GM18873 (cell line): ENCODE data around the gene MPHOSPH10.
"Not testable (repeated sequence)": the region's sequence is repeated elsewhere in the genome, so short reads cannot be mapped to it uniquely, and the experiment has no call there.

ENCODE experiments used
- ATAC-seq: cut with Tn5 transposase; IDR thresholded peaks from one replicate; pipeline ENCODE4 v1.9.1; 2021; ENCODE audit warnings: mild to moderate bottlenecking, moderate library complexity, moderate number of reproducible peaks; ENCODE audit not compliant: unreplicated experiment, low FRiP score

MPHOSPH10 gene, protein sequence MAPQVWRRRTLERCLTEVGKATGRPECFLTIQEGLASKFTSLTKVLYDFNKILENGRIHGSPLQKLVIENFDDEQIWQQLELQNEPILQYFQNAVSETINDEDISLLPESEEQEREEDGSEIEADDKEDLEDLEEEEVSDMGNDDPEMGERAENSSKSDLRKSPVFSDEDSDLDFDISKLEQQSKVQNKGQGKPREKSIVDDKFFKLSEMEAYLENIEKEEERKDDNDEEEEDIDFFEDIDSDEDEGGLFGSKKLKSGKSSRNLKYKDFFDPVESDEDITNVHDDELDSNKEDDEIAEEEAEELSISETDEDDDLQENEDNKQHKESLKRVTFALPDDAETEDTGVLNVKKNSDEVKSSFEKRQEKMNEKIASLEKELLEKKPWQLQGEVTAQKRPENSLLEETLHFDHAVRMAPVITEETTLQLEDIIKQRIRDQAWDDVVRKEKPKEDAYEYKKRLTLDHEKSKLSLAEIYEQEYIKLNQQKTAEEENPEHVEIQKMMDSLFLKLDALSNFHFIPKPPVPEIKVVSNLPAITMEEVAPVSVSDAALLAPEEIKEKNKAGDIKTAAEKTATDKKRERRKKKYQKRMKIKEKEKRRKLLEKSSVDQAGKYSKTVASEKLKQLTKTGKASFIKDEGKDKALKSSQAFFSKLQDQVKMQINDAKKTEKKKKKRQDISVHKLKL

DNA sequence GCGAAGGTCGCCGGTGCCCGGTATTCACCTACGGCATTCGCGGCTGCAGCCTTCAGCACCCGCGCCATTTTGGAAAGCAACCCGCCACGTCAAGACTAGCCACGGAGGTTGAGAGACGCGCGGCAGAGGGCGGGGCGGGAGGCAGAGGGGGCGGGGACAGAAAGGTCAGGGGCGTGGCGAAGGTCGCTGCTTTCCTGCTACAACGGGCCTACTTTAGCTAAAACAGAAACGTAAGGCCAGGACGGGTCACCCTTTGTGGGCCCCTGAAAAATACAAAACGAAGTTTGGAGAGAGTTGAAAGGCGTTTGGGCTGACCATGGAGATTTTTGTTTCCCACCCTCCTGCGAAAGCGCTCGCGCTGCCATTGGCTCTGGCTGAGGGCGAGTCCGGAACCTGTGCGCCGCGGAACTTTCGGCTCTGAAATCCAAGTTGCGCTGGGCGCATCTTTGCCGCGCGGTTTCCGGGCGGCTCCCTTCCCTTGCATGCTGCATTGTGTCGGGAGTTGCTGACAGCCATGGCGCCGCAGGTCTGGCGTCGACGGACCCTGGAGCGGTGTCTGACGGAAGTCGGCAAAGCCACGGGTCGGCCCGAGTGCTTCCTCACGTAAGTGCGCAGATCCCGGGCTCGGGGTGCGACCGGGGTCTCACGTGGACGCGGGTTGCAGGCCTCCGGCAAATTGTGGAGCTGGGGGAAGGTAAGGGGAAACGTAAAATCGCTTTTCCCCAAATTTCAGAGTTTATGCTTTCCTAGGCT is at the start of gene MPHOSPH10, which contains the start of gene MCEE:
MPHOSPH10 (plus strand) TSS at position 483 of the 753 bp plus-strand sequence; CDS start at position 515, 32 bp downstream.
MCEE (minus strand) TSS at position 78 of the 753 bp plus-strand sequence; CDS start at position 68, 10 bp downstream.
- peak; percentile 88 for ATAC-seq

DNA sequence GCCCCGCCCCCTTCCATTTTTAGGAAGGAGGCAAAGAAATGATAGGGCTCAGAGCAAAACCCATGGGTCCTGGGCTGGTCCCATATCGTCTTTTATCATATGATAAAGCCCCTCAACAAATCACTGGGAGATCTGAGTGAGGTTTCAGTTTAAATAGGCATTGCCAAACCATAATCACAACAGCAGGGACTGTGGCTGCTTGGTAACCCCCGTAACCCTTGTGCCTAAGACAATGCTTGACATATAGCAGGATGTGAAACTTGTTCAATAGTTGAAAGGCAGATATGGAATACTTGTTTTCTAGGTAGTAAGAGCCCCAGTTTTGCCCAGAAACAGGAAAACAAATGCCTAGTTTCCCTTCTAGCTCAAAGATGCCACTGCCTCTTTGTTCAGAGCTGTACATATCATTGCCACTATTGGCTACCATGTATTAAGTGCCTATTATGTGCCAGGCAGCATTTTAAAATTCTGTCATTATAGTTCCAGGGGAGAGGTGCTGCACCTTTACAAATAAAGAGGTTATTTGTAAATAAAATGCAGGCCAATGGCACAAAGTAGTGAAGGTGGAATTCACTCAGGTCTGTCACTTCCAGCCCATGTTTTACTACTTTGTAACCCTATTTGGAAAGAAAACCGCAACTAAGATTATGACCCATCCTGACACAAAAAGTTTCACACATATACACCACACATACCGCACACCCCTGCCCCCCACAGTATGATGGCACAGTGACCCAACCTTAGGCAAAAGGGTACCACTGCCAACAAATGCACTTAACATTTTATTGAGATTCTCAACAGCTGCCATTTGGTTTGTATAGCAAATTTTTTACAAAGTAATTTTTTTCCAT is 47.8 kb upstream of the MPHOSPH10 start:
- ATAC-seq, result no peak

DNA sequence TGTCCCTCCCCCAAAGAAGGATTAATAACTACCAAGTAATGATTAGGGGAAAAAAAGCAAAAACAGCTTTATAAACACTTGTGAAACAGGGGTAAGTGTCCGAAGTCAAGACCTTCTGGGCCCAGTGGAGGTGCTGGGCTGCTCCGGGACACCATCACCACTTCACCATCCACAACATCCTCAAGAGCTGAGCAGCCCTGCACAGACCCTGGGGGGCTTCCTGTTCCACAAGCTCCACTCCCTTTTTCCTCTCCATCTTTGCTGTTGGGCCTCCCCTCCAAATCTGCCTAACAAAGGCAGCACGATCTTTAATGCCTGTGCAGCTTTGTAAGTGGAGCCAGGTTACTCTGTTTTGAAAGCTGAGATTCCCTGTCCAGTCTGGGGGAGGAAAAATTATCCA is 47.1 kb upstream of the MPHOSPH10 start:
- not testable (repeated sequence) for ATAC-seq

DNA sequence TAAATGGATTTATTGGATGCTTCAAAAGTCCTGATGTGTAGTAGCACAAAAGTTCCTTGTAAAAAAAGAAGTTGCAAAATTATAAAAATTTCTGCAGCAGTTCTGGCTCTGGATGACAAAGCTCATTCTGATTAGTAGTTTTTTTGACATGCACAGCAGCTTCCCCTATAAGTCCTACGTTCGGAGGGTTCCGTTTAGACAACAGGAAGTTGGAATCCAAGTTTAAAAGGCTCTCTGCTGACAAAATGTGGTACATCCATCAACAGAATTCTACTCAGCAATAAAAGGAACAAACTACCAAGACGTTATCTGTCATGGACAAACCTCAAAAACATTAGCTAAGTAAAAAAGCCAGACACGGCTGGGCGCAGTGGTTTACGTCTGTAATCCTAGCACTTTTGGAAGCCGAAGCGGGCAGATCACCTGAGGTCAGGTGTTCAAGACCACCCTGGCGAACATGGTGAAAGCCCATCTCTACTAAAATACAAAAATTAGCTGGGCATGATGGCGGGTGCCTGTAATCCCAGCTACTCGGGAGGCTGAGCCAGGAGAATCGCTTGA is 46.6 kb upstream of the MPHOSPH10 start:
- not testable (repeated sequence) for ATAC-seq

DNA sequence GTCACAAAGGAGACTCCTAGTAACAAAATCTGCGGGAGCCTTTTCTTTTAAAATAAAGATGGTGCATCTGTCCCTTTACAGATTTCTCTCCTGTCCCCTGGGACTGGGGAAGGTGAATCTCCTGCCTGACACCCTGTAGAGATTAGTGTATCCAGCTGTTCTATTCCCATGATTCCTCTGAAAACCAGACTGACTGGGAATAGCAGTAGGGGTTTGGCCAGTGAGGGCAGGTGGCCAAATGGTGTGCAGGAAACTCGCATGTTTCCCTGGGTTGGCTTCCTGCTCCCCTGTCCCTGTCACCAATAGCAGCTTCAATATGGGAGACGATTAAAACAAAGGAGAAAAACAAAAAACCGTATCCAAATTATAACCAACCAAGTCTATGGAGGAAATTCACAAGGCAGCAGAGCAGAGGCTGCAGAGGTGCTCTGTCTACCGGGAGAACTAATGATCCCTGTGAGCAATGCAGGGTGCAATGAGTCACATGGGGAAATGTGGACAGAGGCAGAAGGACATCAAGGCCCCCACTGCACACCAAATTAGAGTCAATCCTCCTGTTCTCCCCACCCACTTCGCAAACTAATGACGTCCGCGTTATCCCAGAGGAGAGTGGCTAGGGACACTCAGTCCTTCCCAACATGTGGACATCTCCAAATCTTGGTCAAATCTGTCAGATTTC is 45.0 kb upstream of the MPHOSPH10 start:
- not testable (repeated sequence) for ATAC-seq

DNA sequence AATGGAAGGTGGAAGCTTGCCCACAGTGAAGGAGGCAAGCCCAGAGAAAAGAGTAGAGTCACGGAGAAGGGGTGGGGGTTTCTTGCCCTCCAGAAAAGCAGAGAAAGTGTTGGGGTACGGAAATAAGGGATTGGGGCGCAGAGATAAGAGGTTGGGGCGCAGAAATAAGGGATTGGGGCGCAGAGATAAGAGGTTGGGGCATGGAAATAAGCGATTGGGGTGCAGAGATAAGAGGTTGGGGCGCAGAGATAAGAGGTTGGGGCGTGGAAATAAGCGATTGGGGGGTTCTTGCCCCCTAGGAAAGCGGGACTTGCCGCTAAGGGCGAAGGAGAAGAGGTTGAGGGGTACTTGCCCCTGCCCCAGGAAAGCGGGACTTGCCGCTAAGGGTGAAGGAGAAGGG is 41.0 kb upstream of the MPHOSPH10 start:
- not testable (repeated sequence) for ATAC-seq

DNA sequence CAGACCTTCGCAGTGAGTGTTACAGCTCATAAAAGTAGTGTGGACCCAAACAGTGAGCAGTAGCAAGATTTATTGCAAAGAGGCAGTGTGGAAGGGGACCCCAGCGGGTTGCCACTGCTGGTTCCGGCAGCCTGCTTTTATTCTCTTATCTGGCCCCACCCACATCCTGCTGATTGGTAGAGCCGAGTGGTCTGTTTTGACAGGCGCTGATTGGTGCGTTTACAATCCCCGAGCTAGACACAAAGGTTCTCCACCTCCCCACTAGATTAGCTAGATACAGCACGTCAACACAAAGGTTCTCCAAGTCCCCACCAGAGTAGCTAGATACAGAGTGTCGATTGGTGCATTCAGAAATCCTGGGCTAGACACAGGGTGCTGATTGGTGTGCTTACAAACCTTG is 38.6 kb upstream of the MPHOSPH10 start:
- ATAC-seq, result not testable (repeated sequence)

DNA sequence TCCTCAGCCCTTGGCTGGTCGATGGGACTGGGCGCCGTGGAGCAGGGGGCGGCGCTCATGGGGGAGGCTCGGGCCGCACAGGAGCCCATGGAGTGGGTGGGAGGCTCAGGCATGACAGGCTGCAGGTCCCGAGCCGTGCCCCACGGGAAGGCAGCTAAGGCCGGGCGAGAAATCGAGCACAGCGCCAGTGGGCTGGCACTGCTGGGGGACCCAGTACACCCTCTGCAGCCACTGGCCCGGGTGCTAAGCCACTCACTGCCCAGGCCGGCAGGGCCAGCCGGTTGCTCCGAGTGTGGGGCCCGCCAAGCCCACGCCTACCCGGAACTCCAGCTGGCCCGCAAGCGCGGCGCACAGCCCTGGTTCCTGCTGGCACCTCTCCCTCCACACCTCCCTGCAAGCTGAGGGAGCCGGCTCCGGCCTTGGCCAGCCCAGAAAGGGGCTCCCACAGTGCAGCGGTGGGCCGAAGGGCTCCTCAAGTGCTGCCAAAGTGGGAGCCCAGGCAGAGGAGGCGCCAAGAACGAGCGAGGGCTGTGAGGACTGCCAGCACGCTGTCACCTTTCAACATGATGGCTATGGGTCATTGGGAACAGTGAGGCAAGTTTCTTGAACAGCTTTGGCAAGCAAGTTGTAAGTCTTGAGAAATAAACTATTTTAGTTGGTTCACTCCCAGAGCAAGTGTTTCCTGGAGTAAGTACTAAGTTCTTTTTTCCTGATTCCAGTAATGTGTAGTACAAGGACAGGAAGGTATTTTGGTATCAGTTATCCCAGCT is 37.8 kb upstream of the MPHOSPH10 start:
- ATAC-seq, result not testable (repeated sequence)

DNA sequence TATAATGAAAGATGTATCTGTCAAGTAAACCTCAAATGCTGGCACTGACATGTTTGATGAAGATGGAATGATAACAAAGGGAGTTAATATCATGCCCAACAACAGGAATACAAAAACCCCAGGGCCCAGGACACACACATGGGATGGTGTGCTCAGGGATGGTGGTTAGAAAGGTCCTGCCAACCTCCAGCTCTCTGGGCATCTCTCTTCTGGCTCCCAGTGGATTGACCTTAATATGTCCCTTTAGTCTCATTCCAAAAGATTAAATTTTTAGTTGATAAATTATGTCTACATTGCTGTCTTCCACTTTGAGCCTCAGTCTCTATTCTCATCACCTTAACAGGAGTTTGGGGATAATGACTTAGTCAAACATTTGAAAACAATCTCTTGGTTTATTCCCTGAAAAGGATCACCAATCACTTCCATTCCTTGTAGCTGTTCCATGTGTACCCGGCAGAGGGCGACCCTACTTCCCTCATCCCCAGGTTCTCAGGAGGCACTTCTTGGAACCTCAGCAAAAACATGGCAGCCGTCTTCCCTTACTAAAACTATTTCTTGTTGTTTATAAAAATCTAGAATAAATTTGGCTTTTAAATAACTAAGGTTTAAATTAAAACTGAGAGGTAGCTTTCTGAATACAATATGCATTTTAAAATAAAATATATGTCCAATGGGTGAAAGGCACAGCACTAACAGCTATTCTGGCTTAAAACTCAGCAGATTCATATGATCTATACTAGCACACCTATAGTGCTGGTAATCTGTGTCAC is 30.1 kb upstream of the MPHOSPH10 start:
- ATAC-seq, result no peak

DNA sequence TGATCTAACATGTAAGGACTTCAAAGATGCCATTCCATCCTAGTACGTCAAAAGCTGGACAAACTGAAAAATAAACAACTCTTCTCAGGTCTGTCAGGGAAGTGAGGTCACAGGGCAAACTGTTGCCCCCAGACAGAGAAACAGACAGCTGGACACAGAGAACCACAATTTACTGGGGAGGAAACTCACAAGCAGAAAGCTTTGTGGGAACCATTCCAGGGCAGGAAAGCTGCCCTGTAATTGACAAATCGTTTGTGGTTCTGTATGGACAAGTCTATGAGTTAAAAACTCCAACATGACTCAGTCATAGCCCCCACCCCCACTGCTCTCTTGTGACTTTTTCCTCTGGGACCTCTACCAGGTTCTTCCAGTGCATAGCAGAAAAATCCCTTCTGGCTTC is 28.8 kb upstream of the MPHOSPH10 start:
- ATAC-seq, result no peak

DNA sequence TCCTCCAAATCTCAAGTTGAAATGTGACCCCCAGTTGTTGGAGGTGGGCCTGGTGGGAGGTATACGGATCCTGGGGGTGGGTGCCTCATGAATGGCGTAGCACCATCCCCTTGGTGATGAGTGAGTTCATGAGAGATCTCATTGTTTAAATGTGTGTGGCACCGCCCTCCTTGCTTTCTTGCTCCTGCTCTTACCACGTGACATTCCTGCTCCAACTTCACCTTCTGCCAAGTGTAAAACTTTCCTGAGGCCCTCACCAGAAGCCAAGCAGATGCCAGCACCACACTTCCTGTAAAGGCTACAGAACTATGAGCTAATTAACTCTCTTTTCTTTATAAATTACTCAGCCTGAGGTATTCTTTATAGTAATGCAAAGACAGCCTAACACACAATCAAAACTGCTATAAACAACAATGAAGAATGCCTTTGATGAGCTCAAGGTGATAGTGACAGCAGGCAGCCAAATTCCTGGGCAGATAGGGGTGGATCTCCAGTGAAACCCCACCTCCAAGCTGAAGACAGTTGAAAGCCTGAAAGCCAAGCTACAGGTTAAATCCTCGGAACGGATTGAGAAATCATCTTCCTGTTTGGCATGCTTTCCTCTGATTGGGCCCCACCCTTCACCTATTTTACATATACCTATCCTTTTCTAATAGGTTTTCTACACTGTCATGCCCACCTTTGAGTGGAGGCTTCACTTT is 27.3 kb upstream of the MPHOSPH10 start:
- ATAC-seq, result no peak

DNA sequence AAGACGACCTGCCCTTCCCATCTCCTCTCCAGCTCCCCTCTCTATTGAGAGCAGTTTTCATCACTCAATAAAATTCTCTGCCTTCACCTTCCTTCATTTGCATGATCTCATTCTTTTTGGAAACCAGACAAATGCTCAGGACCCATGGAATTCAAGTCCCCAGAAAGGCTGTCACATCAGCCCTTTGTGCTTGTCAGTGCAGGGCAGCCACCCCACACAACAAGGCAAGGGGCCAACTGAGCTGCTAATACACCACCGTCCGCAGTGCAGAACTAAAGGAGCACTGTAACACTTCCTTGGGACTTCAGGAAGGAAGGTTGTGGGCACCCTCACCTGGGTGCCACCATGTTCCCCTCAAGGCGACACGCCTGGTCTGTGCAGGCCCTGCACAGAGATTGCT is 26.6 kb upstream of the MPHOSPH10 start:
- no peak for ATAC-seq

DNA sequence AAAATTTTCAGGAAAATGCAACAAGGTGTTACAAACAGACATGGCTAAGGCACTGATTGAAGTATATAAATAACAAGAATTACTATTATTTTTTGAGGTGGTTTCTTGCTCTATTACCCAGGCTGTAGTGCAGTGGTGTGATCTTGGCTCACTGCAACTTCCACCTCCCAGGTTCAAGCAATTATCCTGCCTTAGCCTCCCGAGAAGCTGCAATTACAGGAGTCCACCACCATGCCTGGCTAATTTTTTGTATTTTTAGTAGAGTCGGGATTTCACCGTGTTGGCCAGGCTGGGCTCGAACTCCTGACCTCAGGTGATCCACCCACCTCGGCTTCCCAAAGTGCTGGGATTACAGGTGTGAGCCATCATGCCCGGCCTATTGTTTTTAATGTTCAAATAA is 24.0 kb upstream of the MPHOSPH10 start:
- ATAC-seq, result not testable (repeated sequence)

DNA sequence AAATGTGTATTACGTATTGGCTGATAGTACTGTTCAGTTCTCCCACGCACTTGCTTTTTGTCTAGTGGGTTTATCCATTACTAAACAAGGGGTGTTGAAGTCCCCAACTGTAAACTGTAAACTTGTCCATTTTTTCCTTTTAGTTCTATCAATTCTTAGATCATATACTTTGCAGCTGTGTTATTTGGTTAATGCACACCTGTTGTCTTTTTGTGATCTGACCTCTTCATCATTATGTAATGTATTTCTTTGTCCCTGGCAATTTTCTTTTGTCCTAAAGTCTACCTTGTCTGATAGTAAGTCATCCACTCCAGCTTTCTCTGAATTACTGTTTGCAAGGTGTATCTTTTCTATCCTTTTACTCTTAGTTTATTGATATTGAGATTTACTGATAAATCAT is 22.3 kb upstream of the MPHOSPH10 start:
- no peak for ATAC-seq

DNA sequence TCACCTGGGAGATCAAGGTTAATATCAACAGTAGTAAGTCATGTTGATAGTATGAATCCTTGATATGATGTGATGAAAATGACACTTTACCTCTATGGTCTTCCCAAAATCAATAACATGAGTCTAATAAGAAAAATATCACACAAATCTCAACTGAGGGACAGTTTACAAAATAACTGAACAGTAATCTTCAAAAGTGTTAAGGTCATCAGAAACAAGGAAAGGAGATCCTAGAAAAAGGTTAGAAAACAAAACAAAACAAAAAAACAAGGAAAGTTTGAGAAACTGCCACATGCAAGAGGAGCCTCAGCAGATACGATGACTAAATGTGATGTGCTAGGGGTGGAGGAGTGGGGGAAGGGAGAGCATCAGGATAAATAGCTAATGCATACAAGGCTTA is 16.6 kb upstream of the MPHOSPH10 start:
- no peak for ATAC-seq

DNA sequence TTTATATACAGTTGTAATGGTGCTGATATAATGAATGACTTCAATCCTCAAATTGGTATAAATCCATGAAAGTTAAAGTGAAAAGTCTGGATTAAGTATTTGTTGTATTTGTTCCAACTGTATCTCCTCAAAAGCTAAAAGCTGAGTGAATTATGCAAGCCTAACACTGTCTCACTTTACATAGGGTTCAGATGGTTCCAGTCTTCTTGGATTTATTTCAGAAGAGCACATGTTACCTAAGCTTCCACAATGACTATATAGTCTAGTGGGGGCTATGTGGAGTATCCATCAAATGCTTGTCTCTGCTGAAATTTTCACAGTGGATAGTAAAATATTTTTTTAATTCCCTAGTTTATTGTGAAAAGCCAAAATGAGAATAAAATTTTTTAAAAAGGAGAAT is 13.4 kb upstream of the MPHOSPH10 start:
- ATAC-seq, result no peak

DNA sequence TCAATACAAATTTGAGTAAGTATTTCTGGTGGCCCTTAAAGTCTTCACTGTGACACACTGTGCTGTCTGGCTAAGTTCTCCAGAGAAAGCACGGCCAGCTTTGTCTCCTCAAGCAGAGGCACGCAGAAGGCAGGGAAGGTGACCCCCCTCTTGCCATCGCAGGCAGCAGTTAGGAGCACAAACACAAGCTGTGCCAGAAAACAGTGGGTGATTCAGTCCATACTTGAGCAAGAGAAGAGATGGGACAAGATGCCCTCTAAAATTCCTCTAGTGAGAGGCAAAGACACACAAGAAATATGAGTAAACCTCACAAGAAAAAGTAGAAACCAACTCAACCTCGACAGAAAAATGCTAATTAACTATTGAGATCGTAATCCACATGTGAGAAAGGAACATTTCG is 10.2 kb upstream of the MPHOSPH10 start:
- no peak for ATAC-seq
